Measurements from ENCODE around the gene CFAP221.

- TF ChIP-seq, protein P1, sequence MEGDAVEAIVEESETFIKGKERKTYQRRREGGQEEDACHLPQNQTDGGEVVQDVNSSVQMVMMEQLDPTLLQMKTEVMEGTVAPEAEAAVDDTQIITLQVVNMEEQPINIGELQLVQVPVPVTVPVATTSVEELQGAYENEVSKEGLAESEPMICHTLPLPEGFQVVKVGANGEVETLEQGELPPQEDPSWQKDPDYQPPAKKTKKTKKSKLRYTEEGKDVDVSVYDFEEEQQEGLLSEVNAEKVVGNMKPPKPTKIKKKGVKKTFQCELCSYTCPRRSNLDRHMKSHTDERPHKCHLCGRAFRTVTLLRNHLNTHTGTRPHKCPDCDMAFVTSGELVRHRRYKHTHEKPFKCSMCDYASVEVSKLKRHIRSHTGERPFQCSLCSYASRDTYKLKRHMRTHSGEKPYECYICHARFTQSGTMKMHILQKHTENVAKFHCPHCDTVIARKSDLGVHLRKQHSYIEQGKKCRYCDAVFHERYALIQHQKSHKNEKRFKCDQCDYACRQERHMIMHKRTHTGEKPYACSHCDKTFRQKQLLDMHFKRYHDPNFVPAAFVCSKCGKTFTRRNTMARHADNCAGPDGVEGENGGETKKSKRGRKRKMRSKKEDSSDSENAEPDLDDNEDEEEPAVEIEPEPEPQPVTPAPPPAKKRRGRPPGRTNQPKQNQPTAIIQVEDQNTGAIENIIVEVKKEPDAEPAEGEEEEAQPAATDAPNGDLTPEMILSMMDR (IDR thresholded peaks at IDR 0.05), result no peak
- TF ChIP-seq POLR2AphosphoS5 (IDR thresholded peaks at IDR 0.05) (no peak), POLR2A (IDR thresholded peaks at IDR 0.05) (no peak)
Measured at GRCh38 chr2:119650846-119651370, 106.7 kb downstream of the CFAP221 start.

All from sigmoid colon (tissue), 4 donors.